Testis (tissue), 2 donors: Measurements from ENCODE around the gene PTPRT.

ENCODE experiments used
- CTCF ChIP-seq, 3 experiments: fragments of 450-650 bp in 2 of 3; fragments of 200-600 bp in 1 of 3; sonication (generic) in 1 of 3; IDR thresholded peaks; one replicate each; pipeline ENCODE4 v1.5.1; 2016 to 2019; ENCODE audit warnings: antibody characterized with exemption in 3 of 3, mild to moderate bottlenecking in 2 of 3, moderate library complexity in 1 of 3
- POLR2A ChIP-seq: fragments of 450-650 bp; IDR thresholded peaks from one replicate; pipeline ENCODE4 v1.6.1; 2017; ENCODE audit warnings: antibody characterized with exemption, mild to moderate bottlenecking, moderate library complexity

- no peak for TF ChIP-seq CTCF (IDR thresholded peaks at IDR 0.05)
- no peak for TF ChIP-seq POLR2A
Observed at GRCh38 chr20:43151256-43151655, 38.5 kb downstream of the PTPRT start.
